ENCODE results near the gene INPP5B. TPM values are rescaled to one million over a fixed set of nuclear protein-coding genes. Genes with fewer than 3 reads are reported as not detected.
"Not testable (repeated sequence)": the region's sequence is repeated elsewhere in the genome, so short reads cannot be mapped to it uniquely, and the experiment has no call there.

Gene INPP5B
- total and polyA plus RNA-seq, 2 donors: 23.1 to 24.8 TPM

GRCh38 chr1:37944086-37944763, 2.6 kb downstream of the INPP5B start:
- Histone ChIP-seq H3K27ac (ENCODE audit: low read depth in 1 of 2, low read length in 1 of 2) (no peak overlapping the region), H3K4me1 (ENCODE audit: control insufficient read depth in 2 of 2, insufficient read depth in 2 of 2, low read length in 2 of 2) (peaks cover 0 to 14% of the 10 kb centered on the region in 2 donors), H3K4me3 (ENCODE audit: low read length in 2 of 2) (no peak overlapping the region), H3K36me3 (ENCODE audit: control insufficient read depth in 2 of 2, insufficient read depth in 2 of 2, low read length in 1 of 2) (no peaks in the 10 kb centered on the region), H3K9me3 (ENCODE audit: control insufficient read depth in 2 of 2, insufficient read depth in 1 of 2, low read length in 1 of 2) (no peaks in the 10 kb centered on the region), H3K27me3 (ENCODE audit: control insufficient read depth in 2 of 2, insufficient read depth in 1 of 2, low read length in 1 of 2) (no peaks in the 10 kb centered on the region)
- 96% methylated on average over 4 of the region's 4 CpGs for WGBS
- DNase-seq (ENCODE audit: low read depth in 6 of 9, low spot score in 9 of 9): no peak

- Histone ChIP-seq H3K27ac (ENCODE audit: low read depth in 1 of 2, low read length in 1 of 2) (no peak overlapping the region), H3K27me3 (ENCODE audit: control insufficient read depth in 2 of 2, insufficient read depth in 1 of 2, low read length in 1 of 2) (no peaks in the 10 kb centered on the region), H3K9me3 (ENCODE audit: control insufficient read depth in 2 of 2, insufficient read depth in 1 of 2, low read length in 1 of 2) (no peaks in the 10 kb centered on the region), H3K4me3 (ENCODE audit: low read length in 2 of 2) (no peak overlapping the region), H3K4me1 (ENCODE audit: control insufficient read depth in 2 of 2, insufficient read depth in 2 of 2, low read length in 2 of 2) (no peaks in the 10 kb centered on the region), H3K36me3 (ENCODE audit: control insufficient read depth in 2 of 2, insufficient read depth in 2 of 2, low read length in 1 of 2) (no peaks in the 10 kb centered on the region)
- no peak for DNase-seq (ENCODE audit: low read depth in 6 of 9, low spot score in 9 of 9)
- WGBS: 95% methylated on average over 5 of the region's 5 CpGs
Observed at GRCh38 chr1:37940299-37940947, 6.4 kb downstream of the INPP5B start.

GRCh38 chr1:37936760-37937159, 10.1 kb downstream of the INPP5B start:
- not testable (repeated sequence) for DNase-seq (ENCODE audit: low read depth in 6 of 9, low spot score in 9 of 9); H3K9me3 ChIP-seq (ENCODE audit: control insufficient read depth in 2 of 2, insufficient read depth in 1 of 2, low read length in 1 of 2); H3K36me3 ChIP-seq (ENCODE audit: control insufficient read depth in 2 of 2, insufficient read depth in 2 of 2, low read length in 1 of 2); H3K4me1 ChIP-seq (ENCODE audit: control insufficient read depth in 2 of 2, insufficient read depth in 2 of 2, low read length in 2 of 2); H3K27me3 ChIP-seq (ENCODE audit: control insufficient read depth in 2 of 2, insufficient read depth in 1 of 2, low read length in 1 of 2); H3K27ac ChIP-seq (ENCODE audit: low read depth in 1 of 2, low read length in 1 of 2); H3K4me3 ChIP-seq (ENCODE audit: low read length in 2 of 2)
- 98% methylated on average over 14 of the region's 14 CpGs for WGBS

GRCh38 chr1:37932759-37933158, 14.1 kb downstream of the INPP5B start:
- DNase-seq (ENCODE audit: low read depth in 6 of 9, low spot score in 9 of 9): no peak
- peaks cover 11 to 18% of the 10 kb centered on the region in 2 donors for H3K4me1 ChIP-seq (ENCODE audit: control insufficient read depth in 2 of 2, insufficient read depth in 2 of 2, low read length in 2 of 2)
- no peak overlapping the region for H3K27ac ChIP-seq (ENCODE audit: low read depth in 1 of 2, low read length in 1 of 2)
- no peaks in the 10 kb centered on the region for H3K9me3 ChIP-seq (ENCODE audit: control insufficient read depth in 2 of 2, insufficient read depth in 1 of 2, low read length in 1 of 2)
- 98% methylated on average over 4 of the region's 4 CpGs for WGBS
- no peaks in the 10 kb centered on the region for H3K36me3 ChIP-seq (ENCODE audit: control insufficient read depth in 2 of 2, insufficient read depth in 2 of 2, low read length in 1 of 2)
- H3K27me3 ChIP-seq (ENCODE audit: control insufficient read depth in 2 of 2, insufficient read depth in 1 of 2, low read length in 1 of 2): no peaks in the 10 kb centered on the region
- no peak overlapping the region for H3K4me3 ChIP-seq (ENCODE audit: low read length in 2 of 2)

- Histone ChIP-seq H3K9me3 (ENCODE audit: control insufficient read depth in 2 of 2, insufficient read depth in 1 of 2, low read length in 1 of 2) (no peaks in the 10 kb centered on the region), H3K4me3 (ENCODE audit: low read length in 2 of 2) (peak overlapping the region; percentile 68 to 75), H3K4me1 (ENCODE audit: control insufficient read depth in 2 of 2, insufficient read depth in 2 of 2, low read length in 2 of 2) (peaks cover 13 to 24% of the 10 kb centered on the region in 2 donors), H3K36me3 (ENCODE audit: control insufficient read depth in 2 of 2, insufficient read depth in 2 of 2, low read length in 1 of 2) (no peaks in the 10 kb centered on the region), H3K27ac (ENCODE audit: low read depth in 1 of 2, low read length in 1 of 2) (peak overlapping the region; percentile 64 to 77), H3K27me3 (ENCODE audit: control insufficient read depth in 2 of 2, insufficient read depth in 1 of 2, low read length in 1 of 2) (no peaks in the 10 kb centered on the region)
- WGBS: under 1% methylated on average over 68 of the region's 68 CpGs
- peak; percentile 85 to 99 (median 96) for DNase-seq (ENCODE audit: low read depth in 6 of 9, low spot score in 9 of 9)
Observed at GRCh38 chr1:37931361-37932158, 15.3 kb downstream of the INPP5B start.

- Histone ChIP-seq H3K4me3 (ENCODE audit: low read length in 2 of 2) (peak overlapping the region; percentile 68 to 75), H3K27ac (ENCODE audit: low read depth in 1 of 2, low read length in 1 of 2) (peak overlapping the region; percentile 64 to 77), H3K27me3 (ENCODE audit: control insufficient read depth in 2 of 2, insufficient read depth in 1 of 2, low read length in 1 of 2) (no peaks in the 10 kb centered on the region), H3K36me3 (ENCODE audit: control insufficient read depth in 2 of 2, insufficient read depth in 2 of 2, low read length in 1 of 2) (no peaks in the 10 kb centered on the region), H3K9me3 (ENCODE audit: control insufficient read depth in 2 of 2, insufficient read depth in 1 of 2, low read length in 1 of 2) (no peaks in the 10 kb centered on the region), H3K4me1 (ENCODE audit: control insufficient read depth in 2 of 2, insufficient read depth in 2 of 2, low read length in 2 of 2) (peaks cover 16 to 30% of the 10 kb centered on the region in 2 donors)
- no peak for DNase-seq (ENCODE audit: low read depth in 6 of 9, low spot score in 9 of 9)
- WGBS: 13% methylated on average over 6 of the region's 6 CpGs
Observed at GRCh38 chr1:37931102-37931360, 15.8 kb downstream of the INPP5B start.

- DNase-seq (ENCODE audit: low read depth in 6 of 9, low spot score in 9 of 9): peak in 3 of 9 donors; percentile 28 to 64 (median 28)
- Histone ChIP-seq H3K4me1 (ENCODE audit: control insufficient read depth in 2 of 2, insufficient read depth in 2 of 2, low read length in 2 of 2) (peaks cover 22 to 34% of the 10 kb centered on the region in 2 donors), H3K9me3 (ENCODE audit: control insufficient read depth in 2 of 2, insufficient read depth in 1 of 2, low read length in 1 of 2) (no peaks in the 10 kb centered on the region), H3K36me3 (ENCODE audit: control insufficient read depth in 2 of 2, insufficient read depth in 2 of 2, low read length in 1 of 2) (no peaks in the 10 kb centered on the region), H3K4me3 (ENCODE audit: low read length in 2 of 2) (peak overlapping the region; percentile 68 to 75), H3K27ac (ENCODE audit: low read depth in 1 of 2, low read length in 1 of 2) (peak overlapping the region; percentile 64), H3K27me3 (ENCODE audit: control insufficient read depth in 2 of 2, insufficient read depth in 1 of 2, low read length in 1 of 2) (no peaks in the 10 kb centered on the region)
- WGBS: 64% methylated on average over 13 of the region's 13 CpGs
Observed at GRCh38 chr1:37930246-37931101, 16.4 kb downstream of the INPP5B start.

DNA sequence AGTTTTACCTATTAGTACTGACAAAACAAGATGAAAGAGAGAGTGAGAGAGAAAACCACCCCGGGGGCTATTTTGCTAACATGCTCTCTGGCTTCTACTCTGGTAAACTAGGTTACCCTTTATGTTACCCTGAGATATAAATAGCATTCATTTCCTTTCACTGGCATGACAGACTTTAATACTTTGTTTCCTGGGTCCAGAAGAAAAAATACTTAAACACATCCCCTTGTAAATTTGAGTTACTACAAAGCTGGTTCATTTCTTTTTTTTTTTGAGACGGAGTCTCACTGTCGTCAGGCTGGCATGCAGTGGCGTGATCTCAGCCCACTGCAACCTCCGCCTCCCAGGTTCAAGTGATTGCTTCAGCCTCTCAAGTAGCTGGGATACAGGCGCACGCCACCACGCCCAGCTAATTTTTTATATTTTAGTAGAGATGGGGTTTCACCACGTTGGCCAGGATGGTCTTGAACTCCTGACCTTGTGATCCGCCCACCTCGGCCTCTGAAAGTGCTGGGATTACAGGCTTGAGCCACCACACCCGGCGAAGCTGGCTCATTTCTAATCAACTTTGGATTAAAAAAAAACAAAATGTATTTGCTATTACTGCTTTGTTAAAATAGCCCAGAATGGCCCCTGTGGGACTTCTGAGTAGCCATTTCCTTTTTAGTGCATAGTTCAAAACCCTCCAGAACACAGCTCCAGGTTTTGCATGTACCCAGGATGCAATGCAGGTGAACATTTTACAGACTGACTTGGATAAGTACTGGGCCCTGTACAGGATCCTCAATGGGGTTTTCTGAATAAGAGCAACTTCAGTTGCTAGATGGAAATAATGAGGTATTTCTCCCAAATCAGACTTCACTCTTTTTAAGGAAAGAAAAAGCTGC, 20.6 kb downstream of the INPP5B start:
- H3K27ac ChIP-seq (ENCODE audit: low read depth in 1 of 2, low read length in 1 of 2): peak overlapping the region; percentile 81 to 83
- no peaks in the 10 kb centered on the region for H3K27me3 ChIP-seq (ENCODE audit: control insufficient read depth in 2 of 2, insufficient read depth in 1 of 2, low read length in 1 of 2)
- peak in 4 of 9 donors; percentile 31 to 71 (median 50) for DNase-seq (ENCODE audit: low read depth in 6 of 9, low spot score in 9 of 9)
- H3K4me1 ChIP-seq (ENCODE audit: control insufficient read depth in 2 of 2, insufficient read depth in 2 of 2, low read length in 2 of 2): peaks cover 22 to 41% of the 10 kb centered on the region in 2 donors
- no peaks in the 10 kb centered on the region for H3K9me3 ChIP-seq (ENCODE audit: control insufficient read depth in 2 of 2, insufficient read depth in 1 of 2, low read length in 1 of 2)
- no peak overlapping the region for H3K4me3 ChIP-seq (ENCODE audit: low read length in 2 of 2)
- WGBS: 77% methylated on average over 13 of the region's 13 CpGs
- H3K36me3 ChIP-seq (ENCODE audit: control insufficient read depth in 2 of 2, insufficient read depth in 2 of 2, low read length in 1 of 2): peaks cover 0 to 3% of the 10 kb centered on the region in 2 donors
